Esophagus muscularis mucosa (tissue), 4 donors: Measurements from ENCODE around the gene SH3BP5.

ENCODE experiments used
- CTCF ChIP-seq, 3 experiments: fragments of 200-600 bp in 2 of 3; fragments of 450-650 bp in 1 of 3; sonication (generic) in 2 of 3; IDR thresholded peaks; one replicate each; pipeline ENCODE4 v1.5.1; 2017 to 2019; ENCODE audit warnings: antibody characterized with exemption in 3 of 3, mild to moderate bottlenecking in 2 of 3, moderate library complexity in 1 of 3
- EP300 ChIP-seq: sonication (generic); formaldehyde crosslinking; IDR thresholded peaks from one replicate; pipeline ENCODE4 v1.6.1; 2017; ENCODE audit warnings: antibody characterized with exemption
- POLR2A ChIP-seq: fragments of 450-650 bp; IDR thresholded peaks from one replicate; pipeline ENCODE4 v1.6.1; 2017; ENCODE audit warnings: antibody characterized with exemption, moderate library complexity, mild to moderate bottlenecking, low read depth
- POLR2AphosphoS5 ChIP-seq, 2 donors: sonication (generic); formaldehyde crosslinking; IDR thresholded peaks; one replicate each; pipeline ENCODE4 v1.6.1; 2017; ENCODE audit warnings: antibody characterized with exemption in 2 of 2

GRCh38 chr3:15297608-15298350, 34.6 kb downstream of the SH3BP5 start:
- no peak for TF ChIP-seq CTCF (IDR thresholded peaks at IDR 0.05)
- TF ChIP-seq POLR2A, result no peak
- TF ChIP-seq POLR2AphosphoS5 (IDR thresholded peaks at IDR 0.05), result no peak
- no peak for TF ChIP-seq EP300
